ENCODE measurements around the gene PRF1.

GRCh38 chr10:70600512-70601395 lies 1.8 kb downstream of the PRF1 start:
- TF ChIP-seq NANOG (IDR thresholded peaks at IDR 0.05; ENCODE audit: borderline replicate concordance): no peak
- no peak for TF ChIP-seq CTCF (conservative IDR thresholded peaks at IDR 0.05; ENCODE audit: low read depth in 2 of 2)
- TF ChIP-seq EZH2 (IDR thresholded peaks at IDR 0.05; ENCODE audit: low read depth, unreplicated experiment): no peak
- TF ChIP-seq EZH2phosphoT487 (IDR thresholded peaks at IDR 0.05; ENCODE audit: unreplicated experiment): no peak
- no peak for TF ChIP-seq POLR2AphosphoS5 (IDR thresholded peaks at IDR 0.05; ENCODE audit: low read depth)
- TF ChIP-seq, protein P1, sequence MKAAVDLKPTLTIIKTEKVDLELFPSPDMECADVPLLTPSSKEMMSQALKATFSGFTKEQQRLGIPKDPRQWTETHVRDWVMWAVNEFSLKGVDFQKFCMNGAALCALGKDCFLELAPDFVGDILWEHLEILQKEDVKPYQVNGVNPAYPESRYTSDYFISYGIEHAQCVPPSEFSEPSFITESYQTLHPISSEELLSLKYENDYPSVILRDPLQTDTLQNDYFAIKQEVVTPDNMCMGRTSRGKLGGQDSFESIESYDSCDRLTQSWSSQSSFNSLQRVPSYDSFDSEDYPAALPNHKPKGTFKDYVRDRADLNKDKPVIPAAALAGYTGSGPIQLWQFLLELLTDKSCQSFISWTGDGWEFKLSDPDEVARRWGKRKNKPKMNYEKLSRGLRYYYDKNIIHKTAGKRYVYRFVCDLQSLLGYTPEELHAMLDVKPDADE (IDR thresholded peaks at IDR 0.05): no peak
- no peak for TF ChIP-seq CREB1 (CRISPR knock-in tag; IDR thresholded peaks at IDR 0.05; ENCODE audit: low read depth)
